MM.1S (cell line): ENCODE results near the gene PLEK.

Experiments used
- DNase-seq: peaks from one replicate; pipeline ENCODE4 v3.0.0-alpha.2; 2015
- H2AFZ ChIP-seq: fragments of 300-600 bp; sonication (generic); 2 replicates; pipeline ENCODE4 v1.6.0; 2016; ENCODE audit warnings: antibody characterized with exemption, low read length
- H3F3A ChIP-seq: fragments of 300-600 bp; sonication (generic); 2 replicates; pipeline ENCODE4 v1.6.1; 2016; ENCODE audit warnings: mild to moderate bottlenecking, antibody characterized with exemption, low read length, moderate library complexity, mixed read lengths; ENCODE audit not compliant: insufficient read depth
- H3K27ac ChIP-seq: fragments of 300-600 bp; sonication (generic); 2 replicates; pipeline ENCODE4 v1.5.1; 2016; ENCODE audit warnings: mild to moderate bottlenecking, low read length
- H3K27me3 ChIP-seq: fragments of 300-600 bp; sonication (generic); replicated peaks from 2 replicates; pipeline ENCODE4 v1.6.0; 2016; ENCODE audit warnings: low read length; ENCODE audit not compliant: insufficient read depth
- H3K36me3 ChIP-seq: fragments of 300-600 bp; sonication (generic); replicated peaks from 2 replicates; pipeline ENCODE4 v1.6.1; 2016; ENCODE audit warnings: mild to moderate bottlenecking, low read length, mixed read lengths; ENCODE audit not compliant: insufficient read depth
- H3K4me1 ChIP-seq: fragments of 300-600 bp; sonication (generic); 2 replicates; pipeline ENCODE4 v1.6.1; 2016; ENCODE audit warnings: low read length, mixed read lengths
- H3K4me2 ChIP-seq: fragments of 300-600 bp; sonication (generic); 2 replicates; pipeline ENCODE4 v1.6.0; 2016; ENCODE audit warnings: low read depth, low read length
- H3K4me3 ChIP-seq: fragments of 300-600 bp; sonication (generic); 2 replicates; pipeline ENCODE4 v1.5.1; 2016; ENCODE audit warnings: low read length, mixed read lengths
- H3K79me2 ChIP-seq: fragments of 300-600 bp; sonication (generic); 2 replicates; pipeline ENCODE4 v1.6.1; 2016; ENCODE audit warnings: mixed run types, low read length, mixed read lengths
- H3K9ac ChIP-seq: fragments of 300-600 bp; sonication (generic); 2 replicates; pipeline ENCODE4 v1.6.1; 2016; ENCODE audit warnings: low read length, mixed read lengths
- H3K9me2 ChIP-seq: fragments of 300-600 bp; sonication (generic); replicated peaks from 2 replicates; pipeline ENCODE4 v1.6.1; 2016; ENCODE audit warnings: mild to moderate bottlenecking, low read length, mixed read lengths; ENCODE audit not compliant: insufficient read depth
- H3K9me3 ChIP-seq: fragments of 300-600 bp; sonication (generic); replicated peaks from 2 replicates; pipeline ENCODE4 v1.6.1; 2016; ENCODE audit warnings: mild to moderate bottlenecking, low read length, mixed read lengths; ENCODE audit not compliant: insufficient read depth
- H4K20me1 ChIP-seq: fragments of 300-600 bp; sonication (generic); 2 replicates; pipeline ENCODE4 v1.6.1; 2016; ENCODE audit warnings: mild to moderate bottlenecking, low read length, moderate library complexity, mixed read lengths; ENCODE audit not compliant: insufficient read depth
- EZH2 ChIP-seq: fragments of 300-600 bp; sonication (generic); optimal IDR thresholded peaks from 2 replicates; pipeline ENCODE3; 2017; ENCODE audit warnings: low read depth, mild to moderate bottlenecking, antibody characterized with exemption, low read length, mixed read lengths
- EZH2phosphoT487 ChIP-seq: fragments of 300-600 bp; sonication (generic); IDR thresholded peaks from 2 replicates; pipeline ENCODE4 v1.6.1; 2018; ENCODE audit warnings: antibody characterized with exemption, low read length
- TF ChIP-seq, protein P1 (sequence below): fragments of 300-600 bp; sonication (generic); IDR thresholded peaks from 2 replicates; pipeline ENCODE4 v1.5.1; 2016; ENCODE audit warnings: antibody characterized with exemption, low read length, mixed read lengths

The PLEK gene

DNA sequence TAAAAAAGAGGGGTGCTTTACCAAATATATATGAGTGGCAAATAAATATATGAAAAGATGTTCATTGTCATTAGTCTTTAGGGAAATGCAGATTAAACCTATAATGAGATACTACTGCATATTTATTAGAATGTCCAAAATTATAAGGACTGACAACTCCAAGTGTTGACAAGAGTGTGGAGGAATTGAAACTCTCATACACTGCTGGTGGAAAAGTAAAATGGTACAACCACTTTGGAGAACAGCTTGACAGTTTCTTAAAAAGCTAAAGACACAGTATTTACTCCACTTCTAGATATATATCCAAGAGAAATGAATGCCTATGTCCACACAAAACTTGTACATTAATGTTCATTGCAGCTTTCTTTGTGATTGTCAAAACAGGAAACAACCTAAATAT is 50.4 kb downstream of the PLEK start:
- Histone ChIP-seq H3K4me3 (no peak overlapping the region), H3K4me1 (peaks cover 46% of the 10 kb centered on the region), H4K20me1 (no peaks in the 10 kb centered on the region), H3K9ac (no peak overlapping the region), H3K27ac (no peak overlapping the region), H2AFZ (no peak overlapping the region), H3K9me2 (no peaks in the 10 kb centered on the region), H3K9me3 (no peaks in the 10 kb centered on the region), H3F3A (peaks cover 19% of the 10 kb centered on the region), H3K27me3 (no peaks in the 10 kb centered on the region), H3K4me2 (no peak overlapping the region), H3K36me3 (no peaks in the 10 kb centered on the region), H3K79me2 (no peaks in the 10 kb centered on the region)
- no peak for DNase-seq
- TF ChIP-seq, protein P1, sequence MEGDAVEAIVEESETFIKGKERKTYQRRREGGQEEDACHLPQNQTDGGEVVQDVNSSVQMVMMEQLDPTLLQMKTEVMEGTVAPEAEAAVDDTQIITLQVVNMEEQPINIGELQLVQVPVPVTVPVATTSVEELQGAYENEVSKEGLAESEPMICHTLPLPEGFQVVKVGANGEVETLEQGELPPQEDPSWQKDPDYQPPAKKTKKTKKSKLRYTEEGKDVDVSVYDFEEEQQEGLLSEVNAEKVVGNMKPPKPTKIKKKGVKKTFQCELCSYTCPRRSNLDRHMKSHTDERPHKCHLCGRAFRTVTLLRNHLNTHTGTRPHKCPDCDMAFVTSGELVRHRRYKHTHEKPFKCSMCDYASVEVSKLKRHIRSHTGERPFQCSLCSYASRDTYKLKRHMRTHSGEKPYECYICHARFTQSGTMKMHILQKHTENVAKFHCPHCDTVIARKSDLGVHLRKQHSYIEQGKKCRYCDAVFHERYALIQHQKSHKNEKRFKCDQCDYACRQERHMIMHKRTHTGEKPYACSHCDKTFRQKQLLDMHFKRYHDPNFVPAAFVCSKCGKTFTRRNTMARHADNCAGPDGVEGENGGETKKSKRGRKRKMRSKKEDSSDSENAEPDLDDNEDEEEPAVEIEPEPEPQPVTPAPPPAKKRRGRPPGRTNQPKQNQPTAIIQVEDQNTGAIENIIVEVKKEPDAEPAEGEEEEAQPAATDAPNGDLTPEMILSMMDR = no peak
- no peak for TF ChIP-seq EZH2phosphoT487

DNA sequence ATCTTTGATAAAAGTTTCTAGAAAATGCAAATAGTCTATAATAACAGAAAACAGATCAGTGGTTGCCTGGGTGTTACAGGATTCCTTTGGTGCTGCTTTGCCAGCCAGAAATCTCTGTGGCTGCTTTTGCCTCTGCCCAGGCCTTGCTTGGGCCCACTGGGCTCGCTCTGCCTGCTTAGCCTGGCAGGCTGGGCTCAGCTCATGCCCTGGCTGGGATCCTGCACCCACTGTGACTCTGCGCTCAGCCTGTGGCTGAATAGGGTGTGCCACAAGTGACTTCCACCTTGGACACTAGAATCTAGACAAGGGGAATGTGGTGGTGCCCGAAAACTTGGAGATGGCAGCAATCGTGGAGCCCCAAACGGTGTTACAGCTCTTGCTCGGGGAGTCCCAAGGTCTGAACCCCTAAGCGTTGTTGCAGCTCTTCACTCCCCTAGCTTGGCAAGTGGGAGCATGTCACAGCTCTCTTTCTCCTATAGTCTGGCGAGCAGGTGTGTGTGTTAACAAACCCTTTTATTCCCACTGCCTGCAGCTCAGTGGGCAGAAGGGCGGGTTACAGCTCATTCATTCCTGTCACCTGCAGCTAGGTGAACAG is 51.1 kb downstream of the PLEK start:
- no peak overlapping the region for H2AFZ ChIP-seq
- H3K4me2 ChIP-seq = no peak overlapping the region
- H3K9me2 ChIP-seq = no peaks in the 10 kb centered on the region
- H3K27me3 ChIP-seq = no peaks in the 10 kb centered on the region
- no peaks in the 10 kb centered on the region for H4K20me1 ChIP-seq
- no peak overlapping the region for H3K9ac ChIP-seq
- no peak for DNase-seq
- no peak overlapping the region for H3K27ac ChIP-seq
- TF ChIP-seq, protein P1 = no peak
- no peak for TF ChIP-seq EZH2
- TF ChIP-seq EZH2phosphoT487 = no peak
- no peaks in the 10 kb centered on the region for H3K36me3 ChIP-seq
- H3K9me3 ChIP-seq = no peaks in the 10 kb centered on the region
- H3K4me3 ChIP-seq = no peak overlapping the region
- H3K79me2 ChIP-seq = no peaks in the 10 kb centered on the region
- H3F3A ChIP-seq = peaks cover 18% of the 10 kb centered on the region
- peaks cover 51% of the 10 kb centered on the region for H3K4me1 ChIP-seq

DNA sequence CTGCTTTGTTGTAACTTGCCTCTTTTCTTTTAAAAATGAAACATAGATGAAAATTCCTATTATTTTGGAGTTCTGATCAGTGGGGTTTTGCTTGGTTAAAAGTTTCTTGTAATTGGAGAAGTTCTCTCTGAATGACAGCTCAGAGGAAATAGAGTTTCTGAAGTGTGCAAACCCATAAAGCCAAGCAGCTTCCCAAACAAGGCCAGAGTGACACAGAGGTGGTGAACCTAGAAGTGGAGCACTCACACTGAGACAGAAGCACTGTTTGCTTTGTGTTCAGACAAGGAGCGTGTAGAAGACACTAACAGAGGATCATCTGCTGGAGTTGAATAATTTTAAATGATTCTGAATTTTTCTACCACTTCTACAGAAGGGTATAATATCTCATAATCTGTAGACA is 52.8 kb downstream of the PLEK start:
- no peak overlapping the region for H3K4me3 ChIP-seq
- TF ChIP-seq EZH2 (no peak), EZH2phosphoT487 (no peak)
- TF ChIP-seq, protein P1 = no peak
- H2AFZ ChIP-seq = no peak overlapping the region
- no peaks in the 10 kb centered on the region for H3K36me3 ChIP-seq
- no peaks in the 10 kb centered on the region for H3K27me3 ChIP-seq
- no peaks in the 10 kb centered on the region for H3K79me2 ChIP-seq
- H3K4me1 ChIP-seq = peaks cover 35% of the 10 kb centered on the region
- H4K20me1 ChIP-seq = no peaks in the 10 kb centered on the region
- H3F3A ChIP-seq = 0 out of 2 replicates have a peak, but pooled peaks cover under 1% of the 10 kb centered on the region
- no peaks in the 10 kb centered on the region for H3K9me3 ChIP-seq
- DNase-seq = no peak
- no peak overlapping the region for H3K9ac ChIP-seq
- H3K9me2 ChIP-seq = no peaks in the 10 kb centered on the region
- H3K27ac ChIP-seq = no peak overlapping the region
- no peak overlapping the region for H3K4me2 ChIP-seq
